AG09319 (cell line): ENCODE results near the gene TBC1D14.

Experiments
- DNase-seq: peaks from one replicate; pipeline ENCODE4 v3.0.0-alpha.2; 2010; ENCODE audit warnings: low read depth; ENCODE audit errors: extremely low read depth
- TF ChIP-seq, protein P1 (sequence below): IDR thresholded peaks from 2 replicates; pipeline ENCODE4 v1.5.1; 2011; ENCODE audit warnings: low read depth, mild to moderate bottlenecking, inconsistent platforms, low read length, moderate library complexity

The TBC1D14 gene

GRCh38 chr4:7045553-7045952 lies 135.9 kb downstream of the TBC1D14 start:
- TF ChIP-seq, protein P1, sequence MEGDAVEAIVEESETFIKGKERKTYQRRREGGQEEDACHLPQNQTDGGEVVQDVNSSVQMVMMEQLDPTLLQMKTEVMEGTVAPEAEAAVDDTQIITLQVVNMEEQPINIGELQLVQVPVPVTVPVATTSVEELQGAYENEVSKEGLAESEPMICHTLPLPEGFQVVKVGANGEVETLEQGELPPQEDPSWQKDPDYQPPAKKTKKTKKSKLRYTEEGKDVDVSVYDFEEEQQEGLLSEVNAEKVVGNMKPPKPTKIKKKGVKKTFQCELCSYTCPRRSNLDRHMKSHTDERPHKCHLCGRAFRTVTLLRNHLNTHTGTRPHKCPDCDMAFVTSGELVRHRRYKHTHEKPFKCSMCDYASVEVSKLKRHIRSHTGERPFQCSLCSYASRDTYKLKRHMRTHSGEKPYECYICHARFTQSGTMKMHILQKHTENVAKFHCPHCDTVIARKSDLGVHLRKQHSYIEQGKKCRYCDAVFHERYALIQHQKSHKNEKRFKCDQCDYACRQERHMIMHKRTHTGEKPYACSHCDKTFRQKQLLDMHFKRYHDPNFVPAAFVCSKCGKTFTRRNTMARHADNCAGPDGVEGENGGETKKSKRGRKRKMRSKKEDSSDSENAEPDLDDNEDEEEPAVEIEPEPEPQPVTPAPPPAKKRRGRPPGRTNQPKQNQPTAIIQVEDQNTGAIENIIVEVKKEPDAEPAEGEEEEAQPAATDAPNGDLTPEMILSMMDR = no peak
- no peak for DNase-seq

DNA sequence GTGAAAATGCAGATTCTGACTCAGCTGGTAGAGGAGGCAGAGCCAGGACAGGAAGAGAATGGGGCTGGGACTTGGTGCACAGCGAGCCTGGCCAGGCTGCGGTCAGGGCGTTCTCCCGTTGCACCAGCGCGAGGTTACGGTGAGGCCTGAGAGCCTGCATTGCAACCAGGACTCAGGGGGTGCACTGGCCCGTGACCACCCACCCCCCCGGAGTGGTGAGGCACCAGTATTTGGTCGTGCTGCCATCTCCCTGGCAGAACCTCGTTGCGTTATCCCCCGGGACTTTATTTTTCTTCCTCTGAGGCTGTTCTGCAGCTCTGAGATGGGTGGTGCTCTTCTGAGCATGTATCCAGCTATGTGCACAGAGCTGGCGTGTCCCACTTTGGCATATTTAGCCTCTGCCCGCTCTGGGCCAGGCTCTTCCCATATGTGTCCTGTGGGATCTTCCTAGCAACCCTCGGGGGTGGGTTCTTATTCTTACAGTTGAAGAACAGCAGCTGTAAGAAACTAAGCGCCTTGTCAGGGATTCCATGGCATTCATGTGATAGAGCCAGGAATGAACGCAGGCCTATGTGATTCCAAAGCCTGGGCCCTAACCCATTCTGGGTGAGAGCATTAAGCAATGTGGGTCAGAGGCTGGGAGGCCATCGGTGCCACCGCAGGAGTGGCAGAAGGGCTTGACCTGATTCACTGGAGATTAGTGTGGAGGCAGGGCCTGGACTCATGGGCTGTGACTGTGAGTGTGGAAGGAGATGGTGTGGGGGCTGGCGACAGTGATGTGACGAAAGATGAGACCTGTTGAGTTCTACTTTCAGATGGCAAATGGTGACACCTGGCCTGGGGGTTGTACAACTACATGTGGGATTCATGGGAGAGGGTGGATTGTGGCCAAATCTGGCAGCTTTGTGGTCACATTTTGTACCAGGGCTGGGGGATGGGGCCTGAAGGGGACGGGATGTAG lies 136.6 kb downstream of the TBC1D14 start:
- TF ChIP-seq, protein P1 = no peak
- no peak for DNase-seq

GRCh38 chr4:7046971-7047370 lies 137.3 kb downstream of the TBC1D14 start:
- no peak for DNase-seq
- TF ChIP-seq, protein P1 = no peak

- no peak for DNase-seq
- TF ChIP-seq, protein P1 = no peak
Measured at GRCh38 chr4:7048642-7049041, 139.0 kb downstream of the TBC1D14 start.

DNA sequence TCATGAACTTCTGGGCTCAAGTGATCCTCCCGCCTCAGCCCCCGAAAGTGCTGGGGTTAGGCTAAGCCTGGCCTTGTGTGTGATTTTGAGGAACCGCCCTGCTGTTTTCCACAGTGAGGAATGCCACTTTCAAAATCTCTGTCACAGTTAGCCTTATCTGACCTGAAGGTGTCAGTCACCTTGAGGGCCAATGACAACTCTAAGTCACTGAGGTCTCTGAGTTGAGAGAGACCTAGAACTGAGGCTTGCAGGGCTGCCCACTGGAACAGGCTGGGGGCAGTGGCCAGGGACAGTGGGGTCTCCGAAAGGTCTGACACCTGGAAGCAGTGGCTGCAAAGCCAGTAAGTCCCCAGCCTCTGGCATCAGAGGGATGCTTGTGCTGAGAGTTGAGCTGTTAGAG lies 139.7 kb downstream of the TBC1D14 start:
- TF ChIP-seq, protein P1 = no peak
- DNase-seq = no peak

- DNase-seq = no peak
- TF ChIP-seq, protein P1 = no peak
Measured at GRCh38 chr4:7049739-7050138, 140.1 kb downstream of the TBC1D14 start.

DNA sequence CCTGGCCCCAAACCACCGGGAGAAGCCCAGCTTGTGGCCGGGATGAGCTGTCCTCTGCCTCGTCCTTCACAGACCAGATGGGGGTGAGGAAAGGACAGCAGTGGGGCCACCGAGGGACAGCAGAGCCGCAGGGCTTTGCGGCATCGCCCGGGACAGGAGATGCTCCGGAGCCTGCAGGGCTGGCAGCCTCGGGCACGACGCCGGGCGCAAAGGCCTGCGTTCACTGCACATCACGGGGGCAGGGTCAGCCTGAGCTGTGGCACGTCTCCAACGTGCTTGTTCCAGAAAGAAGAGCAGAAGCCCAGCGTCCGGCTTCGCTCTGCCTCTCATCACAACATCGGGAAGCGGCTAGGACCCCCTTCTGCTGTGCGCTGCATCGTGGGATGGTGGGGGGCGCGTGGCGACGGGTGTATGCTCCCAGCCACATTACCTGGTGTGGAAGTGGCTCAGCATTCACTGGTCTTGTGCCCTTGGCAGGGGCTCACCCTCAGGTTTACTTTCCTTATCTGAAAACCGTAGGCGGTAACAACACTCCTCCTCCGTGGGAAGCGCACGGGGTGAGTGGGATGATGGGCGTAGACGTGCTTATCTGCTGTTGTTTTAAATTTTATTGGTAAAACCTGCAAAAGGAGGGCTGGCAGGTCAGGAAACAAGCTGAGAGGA lies 141.0 kb downstream of the TBC1D14 start:
- TF ChIP-seq, protein P1 = no peak
- no peak for DNase-seq
